NCI-H82 treated with DMSO at 0.1 percent for 48 hours (cell line): ENCODE results near the gene ACTR1A.

ENCODE experiments used
- DNase-seq: peaks from one replicate; lab custom pipeline; 2025; ENCODE audit not compliant: unreplicated experiment; lab: John Stamatoyannopoulos, UW

ACTR1A gene

DNA sequence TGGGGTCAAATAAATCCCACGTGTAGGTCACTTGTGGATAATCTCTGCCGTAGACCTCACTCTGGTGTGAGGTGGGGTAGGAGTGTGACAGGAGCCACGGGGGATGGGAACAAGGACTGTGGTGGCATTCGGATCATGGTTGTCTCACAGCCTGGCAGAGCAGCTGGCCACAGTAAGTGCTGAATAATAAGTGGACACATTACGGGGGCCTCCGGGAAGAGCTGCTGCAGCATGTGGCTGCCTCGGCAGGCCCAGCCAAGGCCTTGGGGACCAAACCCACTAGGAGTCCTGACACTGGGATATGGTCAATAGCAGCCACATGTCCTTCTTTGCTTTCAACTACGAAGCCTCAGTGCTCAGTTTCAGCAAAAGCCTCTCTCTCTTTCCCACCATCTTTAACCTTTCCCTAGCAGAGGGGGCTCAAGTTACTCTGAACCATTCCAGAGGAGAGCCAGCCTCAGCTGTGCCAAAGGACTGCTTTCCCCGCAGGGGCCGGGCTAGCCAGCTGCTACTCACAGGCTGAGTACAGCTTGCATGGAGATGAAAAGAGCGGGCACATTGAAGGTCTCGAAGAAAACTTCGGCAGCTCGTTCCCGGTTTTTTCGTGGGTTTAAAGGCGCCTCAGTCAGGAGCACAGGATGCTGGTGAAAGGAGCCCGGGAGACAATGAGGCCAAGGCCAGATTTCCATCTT lies 17.3 kb downstream of the ACTR1A start:
- DNase-seq = no peak

DNA sequence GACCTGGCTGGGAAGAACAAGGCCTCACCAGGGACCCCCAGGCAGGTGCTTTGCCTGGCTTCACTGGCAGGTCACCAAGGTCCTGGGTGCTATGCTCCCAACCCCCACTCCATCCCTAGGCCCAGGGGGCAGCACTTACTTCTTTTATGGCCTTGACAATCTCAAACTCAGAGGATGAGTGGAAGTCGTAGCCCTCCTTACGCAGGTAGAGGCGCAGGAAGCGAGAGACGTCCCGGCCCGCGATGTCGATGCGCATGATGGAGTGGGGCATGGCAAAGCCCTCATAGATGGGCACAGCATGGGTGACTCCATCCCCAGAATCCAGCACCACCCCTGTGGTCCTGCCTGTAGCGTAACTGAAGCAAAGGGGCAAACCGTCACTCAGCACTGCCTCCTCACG lies 18.5 kb downstream of the ACTR1A start:
- DNase-seq = no peak

DNA sequence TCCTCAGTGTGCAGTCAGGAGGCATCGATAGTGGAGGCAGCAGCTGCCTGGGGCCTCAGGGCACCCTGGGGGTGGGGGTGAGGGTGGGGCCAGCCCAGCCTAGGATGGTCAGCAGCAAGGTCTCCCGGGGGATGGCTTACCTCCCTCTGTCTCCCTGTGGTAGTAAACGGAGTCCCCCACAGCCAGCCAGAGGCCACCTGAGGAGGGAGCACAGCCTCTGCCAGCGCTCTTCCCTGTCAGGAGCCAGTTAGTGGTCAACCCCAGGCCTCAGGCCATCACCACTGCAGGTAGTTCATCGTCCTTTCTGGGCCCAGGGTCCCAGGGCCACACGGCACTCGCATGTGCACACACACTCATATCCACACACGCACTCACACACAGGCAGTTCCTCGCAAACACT lies 22.1 kb downstream of the ACTR1A start:
- DNase-seq = no peak

GRCh38 chr10:102479651-102480050 lies 22.9 kb downstream of the ACTR1A start:
- DNase-seq = no peak

DNA sequence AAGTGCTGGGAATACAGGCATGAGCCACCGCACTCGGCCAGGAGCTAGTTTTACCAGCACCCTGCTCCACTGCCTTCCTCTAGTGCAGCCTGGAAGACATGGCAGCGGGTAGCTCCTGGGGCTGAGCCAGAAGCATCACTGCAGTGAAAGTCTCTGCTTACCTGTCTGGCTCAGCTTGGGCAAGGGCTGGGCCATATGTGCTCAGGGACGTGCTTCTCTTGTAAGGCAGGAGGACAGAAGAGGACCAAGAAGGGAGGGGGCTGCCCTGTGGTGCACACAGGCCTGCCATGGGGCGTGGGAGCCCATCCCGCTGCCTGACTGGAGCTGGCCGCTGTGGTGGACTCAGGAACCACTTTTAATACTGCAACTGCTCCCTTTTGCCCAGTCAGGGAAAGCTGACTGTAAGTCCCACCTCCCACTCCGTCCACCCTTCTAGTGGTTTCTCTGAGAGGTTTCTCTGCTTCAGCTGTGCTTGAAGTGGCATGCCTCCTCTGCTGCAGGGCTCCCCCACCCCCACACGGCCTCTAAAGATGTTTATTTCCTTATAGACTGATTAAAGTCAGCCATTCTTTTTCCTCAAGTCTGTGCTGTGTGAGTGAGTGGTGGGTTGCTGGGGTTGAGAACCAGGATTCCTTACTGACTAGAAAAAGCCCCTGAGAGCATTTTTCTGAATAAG lies 25.9 kb downstream of the ACTR1A start:
- no peak for DNase-seq

DNA sequence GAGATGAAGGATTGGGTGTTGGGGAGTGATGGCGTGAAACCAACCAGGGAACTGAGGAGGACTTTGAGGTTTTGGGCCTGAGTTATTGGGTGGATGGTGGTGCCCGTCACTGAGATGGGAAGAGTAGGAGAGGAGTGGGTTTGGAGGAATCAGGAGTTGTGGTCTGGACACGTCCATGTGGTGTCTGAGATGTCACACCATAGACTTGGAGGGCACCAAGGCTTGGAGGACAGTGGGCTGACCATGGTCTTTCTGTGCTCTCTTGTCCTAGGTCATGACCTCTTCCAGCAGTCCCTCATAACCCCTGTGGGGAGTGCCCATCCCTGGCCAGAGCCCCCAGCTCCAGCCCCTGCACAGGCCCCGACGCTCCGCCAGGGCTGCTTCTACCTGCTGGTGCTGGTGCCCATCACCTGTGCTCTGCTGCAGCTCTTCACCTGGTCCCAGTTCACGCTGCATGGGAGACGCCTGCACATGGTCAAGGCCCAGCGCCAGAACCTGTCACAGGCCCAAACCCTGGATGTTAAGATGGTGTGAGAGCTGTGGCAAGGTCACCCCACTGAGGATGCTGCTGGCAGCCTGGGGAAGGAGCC lies 27.0 kb downstream of the ACTR1A start:
- DNase-seq = no peak

DNA sequence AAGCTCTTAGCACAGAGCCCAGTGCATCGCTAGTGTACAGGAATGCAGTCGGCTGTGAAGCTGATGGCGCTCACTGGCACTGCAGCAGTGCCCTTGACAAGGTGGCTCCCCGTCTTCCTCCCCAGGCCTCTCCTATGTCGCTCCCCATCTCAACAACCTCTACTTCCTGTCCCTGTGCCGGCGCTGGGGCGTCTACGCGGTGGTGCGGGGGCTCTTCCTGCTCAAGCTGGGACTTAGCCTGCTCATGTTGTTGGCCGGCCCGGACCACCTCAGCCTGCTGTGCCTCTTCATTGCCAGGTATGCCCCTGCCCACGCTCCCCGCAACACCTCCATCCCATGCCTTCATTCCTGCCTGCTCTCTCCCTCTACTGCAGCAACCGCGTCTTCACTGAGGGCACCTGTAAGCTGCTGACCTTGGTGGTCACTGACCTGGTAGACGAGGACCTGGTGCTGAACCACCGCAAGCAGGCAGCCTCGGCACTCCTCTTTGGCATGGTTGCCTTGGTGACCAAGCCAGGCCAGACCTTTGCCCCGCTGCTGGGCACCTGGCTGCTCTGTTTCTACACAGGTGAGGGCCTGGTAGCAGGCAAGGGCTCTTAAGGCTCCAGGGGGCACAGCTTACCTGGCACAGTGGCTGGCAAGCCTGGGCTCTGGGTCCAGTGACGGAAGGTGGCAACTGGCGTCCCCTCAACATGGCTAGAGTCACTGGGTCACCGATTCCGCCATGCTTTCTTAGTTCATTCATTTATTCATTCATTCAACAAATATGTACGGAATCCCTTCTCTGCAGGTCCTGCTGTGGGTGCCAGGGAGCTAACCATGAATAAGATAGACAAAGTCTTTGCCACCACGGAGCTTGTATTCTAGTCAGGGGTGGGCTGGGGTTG lies 28.8 kb downstream of the ACTR1A start:
- DNase-seq = no peak

DNA sequence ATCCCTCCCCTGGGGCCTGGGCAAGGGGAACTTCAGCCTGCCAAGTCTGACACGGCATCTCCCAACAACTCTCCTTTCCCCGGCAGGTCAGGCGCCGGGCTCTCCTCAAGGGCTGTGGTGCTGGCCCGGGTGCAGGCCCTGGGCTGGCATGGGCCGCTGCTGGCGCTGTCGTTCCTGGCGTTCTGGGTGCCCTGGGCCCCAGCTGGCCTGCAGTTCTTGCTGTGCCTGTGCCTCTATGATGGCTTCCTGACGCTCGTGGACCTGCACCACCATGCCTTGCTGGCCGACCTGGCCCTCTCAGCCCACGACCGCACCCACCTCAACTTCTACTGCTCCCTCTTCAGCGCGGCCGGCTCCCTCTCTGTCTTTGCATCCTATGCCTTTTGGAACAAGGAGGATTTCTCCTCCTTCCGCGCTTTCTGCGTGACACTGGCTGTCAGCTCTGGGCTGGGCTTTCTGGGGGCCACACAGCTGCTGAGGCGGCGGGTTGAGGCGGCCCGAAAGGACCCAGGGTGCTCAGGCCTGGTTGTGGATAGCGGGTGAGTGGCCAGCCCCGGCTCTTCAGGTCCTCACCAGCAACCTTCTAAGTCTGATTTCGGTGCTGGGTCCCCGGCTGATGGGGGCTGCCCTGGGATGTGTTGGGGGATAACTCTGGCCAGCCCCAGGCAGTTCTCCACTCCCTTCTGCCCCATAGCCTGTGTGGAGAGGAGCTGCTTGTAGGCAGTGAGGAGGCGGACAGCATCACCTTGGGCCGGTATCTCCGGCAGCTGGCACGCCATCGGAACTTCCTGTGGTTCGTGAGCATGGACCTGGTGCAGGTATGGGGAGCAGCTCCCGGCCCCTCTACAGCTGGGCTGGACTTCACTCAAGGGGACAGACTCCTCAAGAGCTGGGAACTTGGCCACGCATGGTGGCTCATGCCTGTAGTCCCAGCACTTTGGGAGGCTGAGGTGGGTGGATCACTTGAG lies 31.6 kb downstream of the ACTR1A start:
- DNase-seq = no peak

DNA sequence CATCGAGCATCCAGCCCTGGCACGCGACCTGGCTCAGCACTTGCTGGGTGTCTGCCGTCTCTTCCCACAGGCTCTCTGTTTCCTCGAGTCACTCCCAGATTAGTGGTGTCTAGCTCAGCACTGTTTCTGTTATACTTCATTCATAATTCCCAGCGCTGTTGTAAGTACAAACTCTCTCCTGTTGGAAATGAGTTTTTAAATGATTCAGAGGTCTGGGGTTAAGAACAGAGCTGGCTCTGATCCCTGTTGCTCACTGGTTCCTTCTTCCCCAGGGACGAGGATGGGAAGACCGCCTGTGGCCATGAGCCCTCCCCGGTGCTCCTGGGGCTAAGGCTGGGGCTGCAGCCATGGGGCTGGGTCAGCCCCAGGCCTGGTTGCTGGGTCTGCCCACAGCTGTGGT lies 33.8 kb downstream of the ACTR1A start:
- DNase-seq = no peak

DNA sequence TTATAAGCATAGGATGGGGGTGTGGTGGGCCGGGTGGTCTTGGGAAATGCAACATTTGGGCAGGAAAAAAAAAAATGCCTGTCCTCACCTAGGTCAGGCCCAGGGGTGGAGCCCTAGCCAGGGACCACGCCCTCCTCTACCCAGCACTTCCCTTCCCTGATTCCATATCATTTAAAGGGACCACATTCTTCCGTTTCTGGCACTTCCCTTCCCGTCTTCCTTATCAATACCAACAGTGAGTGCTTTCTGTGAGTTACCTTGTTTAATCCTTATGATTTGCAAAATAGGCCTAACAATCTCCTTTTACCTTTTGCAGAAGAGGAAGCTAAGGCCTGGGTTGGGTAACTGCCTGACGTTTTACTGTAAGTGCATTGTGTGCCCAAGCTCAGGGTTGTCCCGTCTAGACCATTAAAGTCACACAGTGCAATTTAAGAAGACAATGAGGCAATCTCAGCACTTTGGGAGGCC lies 34.5 kb downstream of the ACTR1A start:
- no peak for DNase-seq

DNA sequence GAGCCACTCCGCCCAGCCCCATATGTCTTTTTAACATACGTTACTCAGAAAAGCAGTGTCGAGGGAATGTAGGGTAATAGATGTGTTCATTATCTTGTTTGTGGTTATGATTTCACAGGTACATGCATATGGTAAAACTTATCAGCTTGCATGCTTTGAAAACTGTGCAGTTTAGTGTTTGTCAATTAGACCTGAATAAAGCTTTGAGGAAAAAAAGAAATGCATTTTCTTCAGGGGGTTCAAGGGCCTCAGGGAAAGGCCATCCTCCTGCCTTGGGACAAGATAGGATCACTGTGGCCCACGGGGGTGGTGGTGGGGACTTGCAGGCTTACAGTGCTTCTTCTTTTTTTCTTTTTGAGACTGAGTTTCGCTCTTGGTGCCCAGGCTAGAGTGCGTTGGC lies 35.2 kb downstream of the ACTR1A start:
- no peak for DNase-seq

DNA sequence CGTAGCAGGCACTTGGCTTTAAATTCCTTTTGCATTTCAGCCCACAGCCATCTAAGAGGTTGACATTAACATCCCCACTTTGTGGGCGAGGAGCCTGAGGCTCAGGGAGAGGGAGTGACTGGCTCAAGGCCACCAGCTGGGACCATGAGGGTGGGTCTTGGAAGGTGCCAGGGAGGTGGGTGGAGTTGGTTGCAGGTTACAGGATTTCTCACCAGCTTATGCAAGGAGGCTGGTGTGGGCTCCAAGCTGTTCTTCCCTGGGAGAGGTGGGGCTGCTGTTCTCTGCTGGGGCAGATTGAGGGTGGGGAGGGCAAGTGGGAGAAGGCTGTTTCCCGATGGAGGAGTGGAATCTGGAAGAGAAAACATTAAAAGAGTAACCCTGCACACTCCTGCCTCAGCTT lies 37.0 kb downstream of the ACTR1A start:
- DNase-seq = no peak

DNA sequence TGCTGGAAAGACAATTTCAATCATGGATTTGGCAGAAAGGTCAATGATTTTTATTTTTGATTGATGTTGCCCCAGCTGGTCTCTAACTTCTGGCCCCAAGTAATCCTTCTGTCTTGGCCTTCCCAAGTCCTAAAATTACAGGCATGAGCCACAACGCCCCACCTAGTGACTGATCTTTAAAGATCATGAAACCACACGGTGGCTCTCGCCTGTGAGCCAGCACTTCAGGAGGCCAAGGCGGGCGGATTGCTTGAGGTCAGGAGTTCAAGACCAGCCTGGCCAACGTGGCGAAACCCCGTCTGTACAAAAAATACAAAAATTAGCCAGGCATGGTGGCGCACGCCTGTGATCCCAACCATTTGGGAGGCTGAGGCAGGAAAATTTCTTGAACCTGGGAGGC lies 38.5 kb downstream of the ACTR1A start:
- no peak for DNase-seq

DNA sequence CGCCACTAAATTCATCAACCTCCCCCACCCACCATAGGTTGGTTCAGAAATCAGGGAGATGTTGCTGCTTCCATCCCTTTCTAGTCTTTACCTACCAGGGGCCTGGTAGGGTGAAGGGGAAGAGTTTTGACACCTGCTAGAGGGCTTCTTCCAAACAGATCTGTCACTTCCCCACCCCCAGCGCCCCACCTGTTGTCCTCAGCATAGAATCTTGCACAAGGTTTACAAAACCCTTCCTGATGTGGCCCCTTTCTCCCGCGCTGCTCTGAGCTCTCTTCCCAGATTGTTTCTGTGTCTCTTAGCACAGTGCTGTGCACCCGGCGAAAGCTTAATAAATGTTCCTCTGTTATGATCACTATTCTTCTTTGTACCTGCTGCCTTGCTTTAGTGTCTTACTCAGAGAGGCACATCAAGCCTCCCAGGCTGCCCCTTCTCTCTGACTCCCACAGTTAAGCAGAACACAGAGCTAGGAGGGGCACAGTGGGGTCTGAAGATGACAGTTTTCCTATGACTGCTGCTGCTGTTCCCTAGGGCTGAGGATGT lies 39.9 kb downstream of the ACTR1A start:
- no peak for DNase-seq

- peak; percentile 70 for DNase-seq
Observed at GRCh38 chr10:102461187-102462054, 41.1 kb downstream of the ACTR1A start.

DNA sequence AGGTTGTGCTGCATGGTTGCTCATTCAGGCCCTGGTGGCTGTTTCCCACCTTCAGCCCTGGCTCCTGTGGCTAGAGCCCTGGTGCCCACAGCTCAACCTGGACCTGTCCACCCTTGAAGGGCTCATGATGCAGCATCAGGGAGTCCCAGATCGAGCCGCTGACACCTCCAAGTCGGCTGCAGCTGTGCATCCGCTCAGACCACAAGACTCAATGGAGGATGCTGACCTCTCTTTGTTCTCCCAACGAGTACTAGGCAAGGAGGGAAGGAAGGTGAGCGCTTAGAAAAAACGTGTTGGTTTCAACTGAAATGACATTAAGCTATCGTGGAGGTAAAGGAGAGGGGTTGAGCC lies 41.7 kb downstream of the ACTR1A start:
- no peak for DNase-seq

- no peak for DNase-seq
Observed at GRCh38 chr10:102458656-102459055, 43.9 kb downstream of the ACTR1A start.

- peak; percentile 52 for DNase-seq
Observed at GRCh38 chr10:102457591-102458150, 44.8 kb downstream of the ACTR1A start.
